HepG2 (cell line): ENCODE results near the gene AMER2. TPM values are rescaled to one million over a fixed set of nuclear protein-coding genes. Genes with fewer than 3 reads are reported as not detected.

ENCODE experiments used
- ATAC-seq: fragments of 200-7000 bp; cut with Tn5 transposase; 3 replicates; pipeline ENCODE4 v1.9.1; 2020; ENCODE audit warnings: mild to moderate bottlenecking, moderate library complexity
- BruUV-seq: library from RNA; stranded (reverse); fragments of 400-500 nt; replicated peaks from 2 replicates; lab custom pipeline; 2021; lab: Mats Ljungman, UMichigan
- CTCF ChIA-PET: fragments of 300-600 bp; formaldehyde crosslinking; extraction: SDS; loops from one replicate; lab custom pipeline; 2021; ENCODE audit warnings: low total read pairs, inconsistent platforms, low intra/inter-chr PET ratio; lab: Yijun Ruan, JAX
- POLR2A ChIA-PET: fragments of 350-600 bp; sonication (Branson Sonifier 250); formaldehyde crosslinking; loops from one replicate; lab custom pipeline; 2020; ENCODE audit warnings: antibody characterized with exemption, inconsistent platforms; lab: Yijun Ruan, JAX
- DNase-seq: peaks from one replicate; pipeline ENCODE4 v3.0.0-alpha.2; 2015; ENCODE audit warnings: low spot score
- FAIRE-seq: peaks from 3 replicates; lab custom pipeline; 2011; peaks lifted over from hg19 to GRCh38; lab: Jason Lieb, UNC
- H2AFZ ChIP-seq: one replicate; pipeline ENCODE4 v1.6.1; 2011; ENCODE audit warnings: low read length, inconsistent platforms
- H3K27ac ChIP-seq: fragments of 300-600 bp; 3 replicates; pipeline ENCODE4 v1.8.0; 2011; ENCODE audit warnings: mixed run types, mild to moderate bottlenecking, mixed read lengths, low read length, inconsistent platforms; ENCODE audit not compliant: insufficient read depth; ENCODE audit errors: extremely low read length
- H3K27me3 ChIP-seq, 2 experiments: fragments of 200-600 bp in 1 of 2; 2 replicates in 1 of 2; 3 replicates in 1 of 2; pipeline versions ENCODE4 v1.6.0 to v1.8.0; 2011; ENCODE audit warnings: low read length in 2 of 2, mild to moderate bottlenecking in 2 of 2, moderate library complexity in 2 of 2, inconsistent platforms in 1 of 2; ENCODE audit not compliant: insufficient read depth in 2 of 2, control insufficient read depth in 1 of 2
- H3K36me3 ChIP-seq, 2 experiments: fragments of 200-600 bp in 1 of 2; replicated peaks in 1 of 2; 2 replicates in 1 of 2; 3 replicates in 1 of 2; pipeline versions ENCODE4 v1.5.1 to v1.8.0; 2011; ENCODE audit warnings: low read length in 2 of 2, inconsistent platforms in 1 of 2; ENCODE audit not compliant: insufficient read depth in 2 of 2, control insufficient read depth in 1 of 2
- H3K4me1 ChIP-seq: 2 replicates; pipeline ENCODE4 v1.5.1; 2012; ENCODE audit warnings: low read length, inconsistent platforms; ENCODE audit not compliant: insufficient read depth
- H3K4me2 ChIP-seq: 2 replicates; pipeline ENCODE4 v1.6.0; 2011; ENCODE audit warnings: low read depth, low read length, inconsistent platforms
- H3K4me3 ChIP-seq, 3 experiments: fragments of 200-600 bp in 1 of 3; sonication (generic), shearing (Covaris generic) in 1 of 3; replicated peaks in 1 of 3; 2 replicates each; pipeline ENCODE4 v1.5.1; 2011 to 2016; ENCODE audit warnings: low read length in 3 of 3, inconsistent platforms in 2 of 3, low read depth in 2 of 3, mild to moderate bottlenecking in 2 of 3, control low read depth in 1 of 3, mixed read lengths in 1 of 3; ENCODE audit not compliant: insufficient read depth in 1 of 3
- H3K79me2 ChIP-seq: one replicate; pipeline ENCODE4 v1.6.1; 2011; ENCODE audit warnings: low read length, inconsistent platforms; ENCODE audit not compliant: insufficient read depth
- H3K9ac ChIP-seq: 2 replicates; pipeline ENCODE4 v1.6.0; 2011; ENCODE audit warnings: mild to moderate bottlenecking, low read depth, low read length, inconsistent platforms; ENCODE audit not compliant: insufficient read depth
- H3K9me3 ChIP-seq: 2 replicates; pipeline ENCODE4 v1.5.1; 2012; ENCODE audit warnings: mild to moderate bottlenecking, low read length
- H4K20me1 ChIP-seq: 2 replicates; pipeline ENCODE4 v1.6.0; 2011; ENCODE audit warnings: inconsistent platforms, mild to moderate bottlenecking, low read length, moderate library complexity; ENCODE audit not compliant: insufficient read depth
- ATAD3A ChIP-seq: sonication (generic); formaldehyde crosslinking; IDR thresholded peaks from 2 replicates; pipeline ENCODE4 v1.4.0; 2020; ENCODE audit warnings: missing genetic modification reagents
- BRCA1 ChIP-seq: sonication (generic); formaldehyde crosslinking; IDR thresholded peaks from 2 replicates; pipeline ENCODE4 v1.4.0; 2020; ENCODE audit warnings: missing genetic modification reagents
- CHD2 ChIP-seq: IDR thresholded peaks from 2 replicates; pipeline ENCODE4 v1.6.1; 2011; ENCODE audit warnings: low read depth, low read length, improper control_type of control experiment
- IRX3 ChIP-seq: sonication (generic); formaldehyde crosslinking; IDR thresholded peaks from 2 replicates; pipeline ENCODE4 v1.8.1; 2023; ENCODE audit warnings: mild to moderate bottlenecking, low read depth, missing genetic modification reagents, borderline replicate concordance
- ISL2 ChIP-seq: sonication (generic); formaldehyde crosslinking; IDR thresholded peaks from 2 replicates; pipeline ENCODE4 v1.5.0; 2020; ENCODE audit warnings: missing genetic modification reagents
- ISX ChIP-seq: sonication (generic); formaldehyde crosslinking; conservative IDR thresholded peaks from 2 replicates; pipeline ENCODE4 v1.5.0; 2020; ENCODE audit warnings: missing genetic modification reagents
- MAFG ChIP-seq: sonication (generic); formaldehyde crosslinking; IDR thresholded peaks from 2 replicates; pipeline ENCODE4 v1.5.1; 2020; ENCODE audit warnings: mild to moderate bottlenecking, missing genetic modification reagents
- MBD4 ChIP-seq: IDR thresholded peaks from 2 replicates; pipeline ENCODE4 v1.6.1; 2012; ENCODE audit warnings: low read length, inconsistent platforms, borderline replicate concordance
- POGZ ChIP-seq: sonication (generic); formaldehyde crosslinking; IDR thresholded peaks from 2 replicates; pipeline ENCODE4 v1.4.0; 2020; ENCODE audit warnings: mild to moderate bottlenecking, missing genetic modification reagents
- PRMT3 ChIP-seq: sonication (generic); formaldehyde crosslinking; IDR thresholded peaks from 2 replicates; pipeline ENCODE4 v1.8.1; 2022; ENCODE audit warnings: low read depth, mild to moderate bottlenecking, moderate library complexity, missing genetic modification reagents, borderline replicate concordance
- TMF1 ChIP-seq: sonication (generic); formaldehyde crosslinking; IDR thresholded peaks from 2 replicates; pipeline ENCODE4 v1.8.1; 2022; ENCODE audit warnings: low read depth, missing genetic modification reagents
- XRCC5 ChIP-seq: fragments of 200-400 bp; formaldehyde crosslinking; optimal IDR thresholded peaks from 2 replicates; pipeline ENCODE3; 2017; ENCODE audit warnings: mild to moderate bottlenecking, low read length
- ZBTB7A ChIP-seq: sonication (generic); formaldehyde crosslinking; IDR thresholded peaks from 2 replicates; pipeline ENCODE4 v1.8.0; 2022; ENCODE audit warnings: mild to moderate bottlenecking, missing genetic modification reagents
- ZKSCAN5 ChIP-seq: sonication (generic); formaldehyde crosslinking; IDR thresholded peaks from 2 replicates; pipeline ENCODE4 v1.5.1; 2020; ENCODE audit warnings: mild to moderate bottlenecking, missing genetic modification reagents
- ZNF20 ChIP-seq: sonication (generic); formaldehyde crosslinking; IDR thresholded peaks from 2 replicates; pipeline ENCODE4 v1.4.0; 2020; ENCODE audit warnings: mild to moderate bottlenecking, moderate library complexity, missing genetic modification reagents
- ZNF280B ChIP-seq: sonication (generic); formaldehyde crosslinking; IDR thresholded peaks from 2 replicates; pipeline ENCODE4 v1.5.0; 2020; ENCODE audit warnings: missing genetic modification reagents, mild to moderate bottlenecking, borderline replicate concordance
- ZNF605 ChIP-seq: sonication (generic); formaldehyde crosslinking; IDR thresholded peaks from 2 replicates; pipeline ENCODE4 v1.8.0; 2022; ENCODE audit warnings: mild to moderate bottlenecking, missing genetic modification reagents
- ZSCAN30 ChIP-seq: sonication (generic); formaldehyde crosslinking; IDR thresholded peaks from 2 replicates; pipeline ENCODE4 v1.5.0; 2020; ENCODE audit warnings: mild to moderate bottlenecking, missing genetic modification reagents
- WGBS: methylation state at CpG from one replicate; pipeline ENCODE4 v1.1.6; 2017; ENCODE audit warnings: low lambda C conversion rate; 5-methylcytosine and 5-hydroxymethylcytosine counted together
- in situ Hi-C: cut with HindIII; loops from 2 replicates; pipeline ENCODE4 v1.10.0; 2017; ENCODE audit warnings: low pct_unique_long_range_greater_than_20kb; ENCODE audit not compliant: extremely low pct_ligation_motif_present
- intact Hi-C: fragments of 100-400 bp; cut with micrococcal nuclease; formaldehyde crosslinking; loops from one replicate; pipeline ENCODE4 v1.10.0; 2022; ENCODE audit not compliant: unreplicated experiment
- polyA plus RNA-seq, 8 experiments: library from polyadenylated mRNA; depleted of rRNA in 3 of 8; stranded (reverse) in 7 of 8; unstranded in 1 of 8; fragments of >200 nt; fragmentation: Illumina TruSeq in 4 of 8; extraction: Trizol in 4 of 8; gene quantifications; 2 replicates each; pipeline versions ENCODE4 v1.2.1 to v1.2.3, GENCODE V29; 2011 to 2016; ENCODE audit warnings: low read depth in 4 of 8, missing spikeins in 1 of 8, mixed read lengths in 1 of 8; ENCODE audit not compliant: insufficient read depth in 1 of 8
- total RNA-seq, 5 experiments: library from RNA; depleted of rRNA; stranded (reverse); fragments of >200 nt; fragmentation: Illumina TruSeq; extraction: Trizol; gene quantifications; 2 replicates each; pipeline ENCODE4 v1.2.3, GENCODE V29; 2016; ENCODE audit warnings: low read depth in 1 of 5
- TF ChIP-seq, protein P1 (sequence below): sonication (generic); formaldehyde crosslinking; IDR thresholded peaks from 2 replicates; pipeline ENCODE4 v1.4.0; 2020; ENCODE audit warnings: missing genetic modification reagents

Gene AMER2
- total and polyA plus RNA-seq, 2 of the 13 experiments (the other 11 are each of a cell fraction or from before 2014, with no cell fraction given): not detected

GRCh38 chr13:25149711-25150110, 22.4 kb downstream of the AMER2 start:
- H3K4me3 ChIP-seq: no peak overlapping the region
- no peak for DNase-seq
- WGBS: 49% methylated on average over 5 of the region's 5 CpGs
- TF ChIP-seq, protein P1, sequence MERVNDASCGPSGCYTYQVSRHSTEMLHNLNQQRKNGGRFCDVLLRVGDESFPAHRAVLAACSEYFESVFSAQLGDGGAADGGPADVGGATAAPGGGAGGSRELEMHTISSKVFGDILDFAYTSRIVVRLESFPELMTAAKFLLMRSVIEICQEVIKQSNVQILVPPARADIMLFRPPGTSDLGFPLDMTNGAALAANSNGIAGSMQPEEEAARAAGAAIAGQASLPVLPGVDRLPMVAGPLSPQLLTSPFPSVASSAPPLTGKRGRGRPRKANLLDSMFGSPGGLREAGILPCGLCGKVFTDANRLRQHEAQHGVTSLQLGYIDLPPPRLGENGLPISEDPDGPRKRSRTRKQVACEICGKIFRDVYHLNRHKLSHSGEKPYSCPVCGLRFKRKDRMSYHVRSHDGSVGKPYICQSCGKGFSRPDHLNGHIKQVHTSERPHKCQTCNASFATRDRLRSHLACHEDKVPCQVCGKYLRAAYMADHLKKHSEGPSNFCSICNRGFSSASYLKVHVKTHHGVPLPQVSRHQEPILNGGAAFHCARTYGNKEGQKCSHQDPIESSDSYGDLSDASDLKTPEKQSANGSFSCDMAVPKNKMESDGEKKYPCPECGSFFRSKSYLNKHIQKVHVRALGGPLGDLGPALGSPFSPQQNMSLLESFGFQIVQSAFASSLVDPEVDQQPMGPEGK (CRISPR knock-in tag): no peak
- TF ChIP-seq ISL2 (CRISPR knock-in tag) (no peak), MBD4 (no peak), MAFG (CRISPR knock-in tag) (no peak), TMF1 (no peak), POGZ (no peak), CHD2 (no peak)
- no peak overlapping the region for H2AFZ ChIP-seq
- H3K27me3 ChIP-seq: peaks cover 0 to 16% of the 10 kb centered on the region in 2 experiments; a peak in 2 of 5 replicates
- no peaks in the 10 kb centered on the region for H3K4me1 ChIP-seq
- no peak overlapping the region for H3K9ac ChIP-seq
- in situ Hi-C loops (no loop called here), intact Hi-C loops (no loop called here)
- H3K36me3 ChIP-seq: no peaks in the 10 kb centered on the region
- no TSS peak for BruUV-seq
- H3K9me3 ChIP-seq: peaks cover 5% of the 10 kb centered on the region; the same call in 1 of the 2 replicates
- H3K4me2 ChIP-seq: no peak overlapping the region
- H3K79me2 ChIP-seq: no peaks in the 10 kb centered on the region
- no peaks in the 10 kb centered on the region for H4K20me1 ChIP-seq
- ChIA-PET POLR2A (no interaction called here), CTCF (no interaction called here)
- no peak for FAIRE-seq
- ATAC-seq: no peak
- no peak overlapping the region for H3K27ac ChIP-seq

GRCh38 chr13:25148402-25148771, 23.7 kb downstream of the AMER2 start:
- intact Hi-C loops (no loop called here), in situ Hi-C loops (no loop called here)
- H3K27ac ChIP-seq: no peak overlapping the region
- H3K4me3 ChIP-seq: no peak overlapping the region
- H3K9ac ChIP-seq: no peak overlapping the region
- no peaks in the 10 kb centered on the region for H4K20me1 ChIP-seq
- peaks cover 5% of the 10 kb centered on the region; the same call in 1 of the 2 replicates for H3K9me3 ChIP-seq
- no peak overlapping the region for H3K4me2 ChIP-seq
- 22% methylated on average over 5 of the region's 5 CpGs for WGBS
- CTCF ChIA-PET: no interaction called here
- POLR2A ChIA-PET: no interaction called here
- no TSS peak for BruUV-seq
- no peaks in the 10 kb centered on the region for H3K36me3 ChIP-seq
- ATAC-seq (no peak), DNase-seq (no peak), FAIRE-seq (no peak)
- H3K4me1 ChIP-seq: no peaks in the 10 kb centered on the region
- peaks cover 0 to 12% of the 10 kb centered on the region in 2 experiments; a peak in 2 of 5 replicates for H3K27me3 ChIP-seq
- no peak overlapping the region for H2AFZ ChIP-seq
- no peaks in the 10 kb centered on the region for H3K79me2 ChIP-seq
- TF ChIP-seq ZNF605: no peak
- TF ChIP-seq BRCA1 (CRISPR knock-in tag): no peak
- TF ChIP-seq ISX (CRISPR knock-in tag): no peak
- TF ChIP-seq ZKSCAN5: no peak
- TF ChIP-seq ZNF280B (CRISPR knock-in tag): no peak
- no peak for TF ChIP-seq ZSCAN30 (CRISPR knock-in tag)
- TF ChIP-seq IRX3 (CRISPR knock-in tag): no peak
- no peak for TF ChIP-seq ZBTB7A (CRISPR knock-in tag)
- no peak for TF ChIP-seq PRMT3 (CRISPR knock-in tag)
- TF ChIP-seq ZNF20: no peak
- no peak for TF ChIP-seq XRCC5
- TF ChIP-seq ATAD3A (CRISPR knock-in tag): no peak
